Large intestine (tissue), 3 donors: ENCODE data around the gene OXA1L. TPM values are rescaled to one million over a fixed set of nuclear protein-coding genes. Genes with fewer than 3 reads are reported as not detected.

Experiments
- DNase-seq, 2 donors: peaks; one replicate each; pipeline versions ENCODE4 v3.0.0 to v3.0.0-alpha.2; 2013
- H3K27ac ChIP-seq: one replicate; pipeline ENCODE4 v1.5.1; 2013; ENCODE audit warnings: low read length
- H3K27me3 ChIP-seq: 2 replicates; pipeline ENCODE4 v1.6.1; 2013; ENCODE audit warnings: low read length; ENCODE audit not compliant: control insufficient read depth, insufficient read depth
- H3K36me3 ChIP-seq: 2 replicates; pipeline ENCODE4 v1.6.1; 2013; ENCODE audit warnings: low read length; ENCODE audit not compliant: control insufficient read depth, insufficient read depth
- H3K4me1 ChIP-seq: one replicate; pipeline ENCODE4 v1.6.1; 2013; ENCODE audit warnings: low read length; ENCODE audit not compliant: control insufficient read depth, insufficient read depth
- H3K4me3 ChIP-seq: one replicate; pipeline ENCODE4 v1.5.1; 2013; ENCODE audit warnings: low read length
- H3K9me3 ChIP-seq: one replicate; pipeline ENCODE4 v1.6.1; 2013; ENCODE audit warnings: mild to moderate bottlenecking, low read depth, low read length, moderate library complexity; ENCODE audit not compliant: control insufficient read depth
- WGBS: methylation state at CpG from one replicate; pipeline ENCODE4 v1.1.5; 2013; ENCODE audit warnings: low lambda C conversion rate; ENCODE audit not compliant: insufficient coverage; 5-methylcytosine and 5-hydroxymethylcytosine counted together
- polyA plus RNA-seq: library from polyadenylated mRNA; unstranded; fragments of 120-200 nt; gene quantifications from one replicate; pipeline ENCODE4 v1.2.1, GENCODE V29; 2013

The OXA1L gene
- polyA plus RNA-seq, 1 donor: 123 TPM

DNA sequence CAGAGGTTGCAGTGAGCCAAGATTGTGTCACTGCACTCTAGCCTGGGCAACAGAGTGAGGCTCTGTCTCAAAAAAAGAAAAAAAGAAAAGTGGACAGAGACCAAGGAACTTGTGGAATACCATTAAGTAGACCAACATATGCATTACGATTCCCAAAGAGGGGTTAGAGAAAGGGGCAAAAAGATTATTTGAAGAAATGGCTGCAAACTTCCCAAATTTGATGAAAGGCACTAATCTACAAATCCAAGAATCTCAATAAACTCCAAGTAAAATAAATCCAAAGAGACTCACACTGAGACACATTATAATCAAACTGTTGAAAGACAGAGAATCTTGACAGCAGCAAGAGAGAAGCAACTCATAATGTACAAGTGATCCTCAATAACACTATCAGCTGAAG is 4.8 kb upstream of the OXA1L start:
- Histone ChIP-seq H3K27me3 (no peaks in the 10 kb centered on the region), H3K27ac (no peak overlapping the region), H3K4me1 (no peaks in the 10 kb centered on the region), H3K4me3 (no peak overlapping the region), H3K9me3 (peaks cover 7% of the 10 kb centered on the region), H3K36me3 (peaks cover 5% of the 10 kb centered on the region)
- WGBS: no CpG with 5 or more reads among the region's 1 CpG
- no peak for DNase-seq

DNA sequence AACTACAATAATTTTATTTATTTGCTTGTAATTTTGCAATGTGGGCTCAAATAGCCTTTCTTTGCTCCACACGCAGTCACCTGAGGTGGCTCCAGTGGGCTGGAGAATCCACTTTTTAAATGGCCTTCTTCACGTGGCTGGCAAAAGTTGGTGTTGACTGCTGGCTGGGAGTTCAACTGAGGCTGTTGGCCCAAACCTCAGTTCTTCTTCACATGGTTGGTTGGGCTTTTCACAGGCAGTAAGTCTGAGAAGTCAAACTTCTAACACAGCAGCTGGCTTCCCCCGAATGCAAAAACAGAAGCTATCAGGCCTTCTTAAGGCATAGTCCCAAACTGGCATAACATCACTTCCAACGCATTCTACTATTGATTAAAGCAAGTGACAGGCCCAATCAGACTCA is 2.1 kb upstream of the OXA1L start:
- Histone ChIP-seq H3K36me3 (peaks cover 21% of the 10 kb centered on the region), H3K4me1 (peaks cover 2% of the 10 kb centered on the region), H3K9me3 (peaks cover 7% of the 10 kb centered on the region), H3K4me3 (no peak overlapping the region), H3K27me3 (no peaks in the 10 kb centered on the region), H3K27ac (no peak overlapping the region)
- whole genome bisulfite sequencing: no CpG with 5 or more reads among the region's 4 CpGs
- DNase-seq: no peak

DNA sequence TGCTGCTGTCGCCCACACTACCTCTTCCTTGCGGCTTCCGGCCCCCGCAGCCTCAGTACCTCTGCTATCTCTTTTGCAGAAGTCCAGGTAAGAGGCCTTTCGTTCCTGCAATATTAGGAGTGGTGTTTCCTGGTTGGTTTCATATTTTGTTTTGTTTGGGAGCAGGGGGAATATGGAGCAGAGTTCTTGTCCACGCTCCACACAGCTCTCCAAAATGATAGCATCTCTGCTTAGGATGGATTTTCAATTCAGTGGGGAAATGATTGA is 768 bp downstream of the OXA1L start:
- peak overlapping the region; percentile 73 for H3K27ac ChIP-seq
- peak overlapping the region; percentile 93 for H3K4me3 ChIP-seq
- H3K9me3 ChIP-seq: peaks cover 1% of the 10 kb centered on the region
- no peaks in the 10 kb centered on the region for H3K27me3 ChIP-seq
- no CpG with 5 or more reads among the region's 6 CpGs for WGBS
- peaks cover 2% of the 10 kb centered on the region for H3K4me1 ChIP-seq
- no peak for DNase-seq
- H3K36me3 ChIP-seq: peaks cover 39% of the 10 kb centered on the region

DNA sequence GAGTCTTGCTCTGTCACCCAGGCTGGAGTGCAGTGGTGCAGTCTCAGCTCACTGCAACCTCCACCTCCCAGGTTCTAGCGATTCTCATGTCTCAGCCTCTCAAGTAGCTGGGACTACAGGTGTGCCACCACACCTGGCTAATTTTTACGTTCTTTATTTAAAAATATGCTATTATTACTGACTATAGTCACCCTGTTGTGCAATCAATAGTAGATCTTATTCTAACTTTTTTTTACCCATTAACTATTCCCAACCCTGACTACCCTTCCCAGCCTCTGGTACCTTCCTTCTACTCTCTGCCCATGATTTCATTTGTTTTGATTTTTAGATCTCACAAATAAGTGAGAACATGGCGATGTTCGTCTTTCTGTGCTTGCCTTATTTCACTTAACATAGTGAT is 2.5 kb downstream of the OXA1L start:
- Histone ChIP-seq H3K4me1 (peaks cover 2% of the 10 kb centered on the region), H3K4me3 (no peak overlapping the region), H3K27me3 (no peaks in the 10 kb centered on the region), H3K27ac (no peak overlapping the region), H3K9me3 (no peaks in the 10 kb centered on the region), H3K36me3 (peaks cover 54% of the 10 kb centered on the region)
- no peak for DNase-seq
- WGBS: 100% methylated on average over 1 of the region's 4 CpGs

DNA sequence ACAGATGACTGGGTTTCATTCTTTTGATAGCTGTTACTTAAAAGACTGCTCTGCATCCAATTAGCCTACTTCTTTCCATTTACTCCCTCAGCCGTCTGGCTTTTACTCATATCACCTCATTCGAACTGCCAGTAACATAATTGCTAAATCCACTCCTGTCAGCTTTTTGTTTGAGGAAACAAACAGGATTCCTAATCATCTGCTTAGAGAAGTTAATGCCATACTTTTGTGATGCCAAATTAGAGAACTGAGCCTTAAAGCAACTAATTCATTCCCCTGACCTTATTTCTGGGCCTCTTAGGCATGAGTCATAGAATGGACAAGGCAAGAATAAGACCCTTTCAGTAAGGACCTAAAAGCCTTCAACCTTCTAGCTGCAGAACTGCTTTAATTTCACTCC is 2.9 kb downstream of the OXA1L start:
- no peak for DNase-seq
- Histone ChIP-seq H3K9me3 (no peaks in the 10 kb centered on the region), H3K4me3 (no peak overlapping the region), H3K36me3 (peaks cover 58% of the 10 kb centered on the region), H3K4me1 (peaks cover 2% of the 10 kb centered on the region), H3K27ac (no peak overlapping the region), H3K27me3 (no peaks in the 10 kb centered on the region)
- WGBS: no CpG with 5 or more reads among the region's 2 CpGs

DNA sequence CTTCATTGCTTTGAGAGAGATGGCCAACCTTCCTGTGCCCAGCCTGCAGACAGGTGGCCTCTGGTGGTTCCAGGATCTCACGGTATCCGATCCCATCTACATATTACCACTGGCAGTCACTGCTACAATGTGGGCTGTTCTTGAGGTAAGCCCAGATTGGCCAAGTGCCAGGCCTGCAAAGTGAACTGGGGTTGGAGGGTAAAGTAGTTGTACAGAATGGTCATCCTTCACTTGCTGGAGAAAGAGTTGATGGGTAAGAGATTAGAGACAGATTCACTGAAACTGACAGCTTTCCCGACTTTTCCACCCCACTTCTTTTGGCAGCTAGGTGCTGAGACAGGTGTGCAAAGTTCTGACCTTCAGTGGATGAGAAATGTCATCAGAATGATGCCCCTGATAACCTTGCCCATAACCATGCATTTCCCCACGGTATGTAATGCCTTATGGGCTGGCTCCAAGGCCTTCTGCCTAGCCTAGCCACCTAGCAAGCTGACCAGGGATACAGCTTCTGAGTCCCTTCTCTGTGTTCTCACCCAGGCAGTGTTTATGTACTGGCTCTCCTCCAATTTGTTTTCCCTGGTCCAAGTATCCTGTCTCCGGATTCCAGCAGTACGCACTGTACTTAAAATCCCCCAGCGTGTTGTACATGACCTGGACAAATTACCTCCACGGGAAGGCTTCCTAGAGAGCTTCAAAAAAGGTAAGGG is 4.1 kb downstream of the OXA1L start:
- 83% methylated on average over 2 of the region's 8 CpGs for WGBS
- Histone ChIP-seq H3K36me3 (peaks cover 67% of the 10 kb centered on the region), H3K9me3 (no peaks in the 10 kb centered on the region), H3K4me1 (peaks cover 2% of the 10 kb centered on the region), H3K27ac (no peak overlapping the region), H3K4me3 (no peak overlapping the region), H3K27me3 (no peaks in the 10 kb centered on the region)
- DNase-seq: no peak

DNA sequence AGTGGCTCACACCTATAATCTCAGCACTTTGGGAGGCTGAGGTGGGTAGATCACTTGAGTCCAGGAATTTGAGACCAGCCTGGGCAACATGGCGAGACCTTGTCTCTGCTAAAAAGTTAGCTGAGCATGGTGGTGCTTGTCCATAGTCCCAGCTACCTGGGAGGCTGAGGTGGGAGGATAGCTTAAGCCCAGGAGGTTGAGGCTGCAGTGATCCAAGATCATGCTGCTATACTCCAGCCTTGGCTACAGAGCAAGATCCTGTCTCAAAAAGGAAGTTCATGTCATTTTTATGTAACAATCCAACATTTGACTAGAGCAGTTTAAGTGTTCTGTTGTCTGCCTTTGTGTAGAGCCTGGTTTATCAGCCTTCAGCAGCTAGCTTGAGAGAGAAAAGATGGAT is 6.2 kb downstream of the OXA1L start:
- H3K9me3 ChIP-seq: no peaks in the 10 kb centered on the region
- H3K27me3 ChIP-seq: no peaks in the 10 kb centered on the region
- no peak overlapping the region for H3K27ac ChIP-seq
- WGBS: no CpG with 5 or more reads among the region's 1 CpG
- H3K4me1 ChIP-seq: peaks cover 2% of the 10 kb centered on the region
- H3K4me3 ChIP-seq: no peak overlapping the region
- H3K36me3 ChIP-seq: peaks cover 79% of the 10 kb centered on the region
- DNase-seq: no peak

DNA sequence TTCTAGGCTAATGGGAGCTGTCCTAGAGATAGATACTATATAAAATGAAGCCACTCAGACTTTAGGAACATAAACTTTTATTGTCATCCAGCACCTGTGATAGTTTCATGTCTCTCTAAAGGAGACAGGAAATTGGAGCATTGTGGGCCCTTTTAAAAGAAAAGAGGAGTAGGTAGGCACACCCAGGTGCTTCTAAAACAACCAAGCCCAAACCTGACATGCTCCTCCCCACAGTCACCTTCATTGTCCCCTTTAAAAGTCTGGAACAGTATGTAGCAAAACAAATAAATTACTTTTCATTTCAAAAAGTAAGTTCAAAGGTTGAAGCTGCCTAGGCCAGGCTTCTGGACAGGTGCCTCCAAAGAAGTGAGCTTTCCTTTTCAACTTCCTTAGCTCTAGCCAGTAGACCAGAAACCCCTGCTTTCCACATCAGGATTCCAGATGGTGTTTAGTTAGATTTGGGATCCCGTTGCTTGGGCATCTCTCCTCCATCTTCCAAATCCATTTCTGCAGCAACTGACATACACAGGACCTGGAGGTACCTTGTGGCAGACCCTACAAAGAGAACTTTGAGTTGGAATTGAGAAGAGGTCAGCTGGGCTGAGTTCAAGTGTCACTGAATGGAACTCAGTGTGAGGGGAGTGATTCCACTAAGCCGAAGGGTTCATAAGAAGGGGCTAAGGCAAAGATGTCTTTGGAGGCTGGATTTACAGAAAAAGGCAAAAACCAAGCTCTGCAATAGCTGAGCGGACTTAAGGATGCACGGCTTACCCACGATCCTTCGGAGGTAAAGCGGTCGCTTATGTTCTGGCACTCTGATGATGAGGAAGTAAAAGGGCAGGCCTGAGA is 6.9 kb downstream of the OXA1L start:
- DNase-seq: no peak
- no peaks in the 10 kb centered on the region for H3K27me3 ChIP-seq
- WGBS: 100% methylated on average over 1 of the region's 8 CpGs

DNA sequence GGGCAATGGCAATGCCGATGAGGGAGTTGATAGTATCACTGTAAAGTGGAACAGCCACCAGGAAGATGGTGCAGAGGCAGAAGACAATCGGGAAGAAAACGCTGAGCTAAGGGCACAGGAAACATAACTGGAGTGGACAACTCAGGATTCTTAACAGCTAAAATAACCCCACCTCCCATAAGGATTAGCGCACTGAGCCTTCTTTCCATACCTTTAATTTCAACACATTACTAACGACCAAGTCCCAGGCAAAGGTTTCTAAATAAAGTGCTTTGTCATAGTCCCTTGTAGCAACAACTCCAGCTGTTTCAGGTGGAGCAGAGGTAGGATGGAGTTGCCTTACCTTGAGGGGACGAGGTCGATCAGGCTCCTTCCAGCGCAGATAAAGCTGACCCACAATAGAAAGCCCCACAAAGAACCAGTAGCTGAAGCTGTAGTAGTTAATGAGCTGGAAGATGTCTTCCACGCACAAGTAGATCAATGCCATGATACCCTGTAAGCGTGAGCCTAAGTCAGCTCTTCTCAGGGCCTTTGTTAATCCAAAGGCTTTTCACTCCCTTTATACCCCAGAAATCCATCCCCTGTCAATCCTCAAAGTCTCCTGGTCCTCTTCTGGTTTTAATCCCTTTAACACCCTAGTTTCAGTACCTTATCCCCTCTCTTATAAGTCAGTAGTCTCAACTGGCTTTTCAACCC is 7.7 kb downstream of the OXA1L start:
- H3K9me3 ChIP-seq: no peaks in the 10 kb centered on the region
- H3K4me3 ChIP-seq: no peak overlapping the region
- no CpG with 5 or more reads among the region's 10 CpGs for WGBS
- no peaks in the 10 kb centered on the region for H3K27me3 ChIP-seq
- no peak for DNase-seq
- no peak overlapping the region for H3K27ac ChIP-seq
- H3K36me3 ChIP-seq: peaks cover 72% of the 10 kb centered on the region
- H3K4me1 ChIP-seq: peaks cover 4% of the 10 kb centered on the region

More for the DNA sequence above, 6.9 kb downstream of the OXA1L start:
- H3K27ac ChIP-seq: no peak overlapping the region
- H3K4me1 ChIP-seq: peaks cover 4% of the 10 kb centered on the region
- peaks cover 74% of the 10 kb centered on the region for H3K36me3 ChIP-seq
- H3K9me3 ChIP-seq: no peaks in the 10 kb centered on the region
- H3K4me3 ChIP-seq: no peak overlapping the region

DNA sequence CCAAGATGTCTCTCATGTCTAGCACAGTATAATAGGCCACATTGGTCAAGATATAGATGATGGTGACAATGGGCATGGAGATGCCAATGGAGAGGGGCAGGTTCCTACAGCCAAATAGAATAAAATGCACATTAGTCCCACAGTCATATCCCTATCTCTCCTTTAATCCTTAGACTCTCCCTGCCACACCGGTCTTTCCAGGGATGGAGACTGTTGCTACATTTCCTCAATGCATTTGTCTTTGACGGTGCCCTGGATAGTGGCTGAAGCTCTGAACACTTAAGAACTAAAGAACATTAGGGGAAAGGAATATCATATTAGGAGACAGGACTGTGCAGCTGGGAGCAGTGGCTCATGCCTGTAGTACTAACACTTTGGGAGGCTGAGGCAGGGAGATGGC is 9.7 kb downstream of the OXA1L start:
- Histone ChIP-seq H3K36me3 (peaks cover 52% of the 10 kb centered on the region), H3K27ac (no peak overlapping the region), H3K4me1 (peaks cover 21% of the 10 kb centered on the region), H3K4me3 (no peak overlapping the region), H3K27me3 (no peaks in the 10 kb centered on the region), H3K9me3 (no peaks in the 10 kb centered on the region)
- DNase-seq: no peak
- WGBS: 80% methylated on average over 1 of the region's 2 CpGs
